Measurements from ENCODE around the gene CD3E. TPM values are rescaled to one million over a fixed set of nuclear protein-coding genes. Genes with fewer than 3 reads are reported as not detected.

The CD3E gene
- total and polyA plus RNA-seq, 9 of the 15 experiments (the other 6 are each of a cell fraction or from before 2014, with no cell fraction given), result 0.07 to 0.62 (median 0.19) TPM; not detected in 5

- TF ChIP-seq MGA (IDR thresholded peaks at IDR 0.05) (peak; percentile 39; the same call in 1 of the 2 replicates), MYC (IDR thresholded peaks at IDR 0.05; ENCODE audit: low read depth, low read length) (peak; percentile 39; the same call in 1 of the 2 replicates), MYC (CRISPR knock-in tag; IDR thresholded peaks at IDR 0.05; ENCODE audit: borderline replicate concordance, low read depth) (no peak), RCOR1 (IDR thresholded peaks at IDR 0.05; ENCODE audit: borderline replicate concordance in 1 of 2, low read depth in 2 of 2, low read length in 2 of 2) (peak in 1 of 2 experiments; percentile 62; a peak in 2 of 4 replicates), SMARCA4 (IDR thresholded peaks at IDR 0.05) (peak; percentile 77; the same call in 1 of the 2 replicates), SRF (CRISPR knock-in tag; IDR thresholded peaks at IDR 0.05) (0 out of 4 replicates have a peak, but pooled peaks of 1 of the 2 experiments have one; percentile 39), MAFF (IDR thresholded peaks at IDR 0.05; ENCODE audit: low read length) (no peak), SMARCE1 (IDR thresholded peaks at IDR 0.05) (peak; percentile 88; the same call in 1 of the 2 replicates), CEBPB (tag; IDR thresholded peaks at IDR 0.05) (peak; percentile 81), BRF1 (IDR thresholded peaks at IDR 0.05; ENCODE audit: borderline replicate concordance, extremely low read depth, insufficient read length) (no peak), CSDE1 (IDR thresholded peaks at IDR 0.05) (no peak), KDM2B (CRISPR knock-in tag; IDR thresholded peaks at IDR 0.05) (no peak)
- TF ChIP-seq, protein P1, sequence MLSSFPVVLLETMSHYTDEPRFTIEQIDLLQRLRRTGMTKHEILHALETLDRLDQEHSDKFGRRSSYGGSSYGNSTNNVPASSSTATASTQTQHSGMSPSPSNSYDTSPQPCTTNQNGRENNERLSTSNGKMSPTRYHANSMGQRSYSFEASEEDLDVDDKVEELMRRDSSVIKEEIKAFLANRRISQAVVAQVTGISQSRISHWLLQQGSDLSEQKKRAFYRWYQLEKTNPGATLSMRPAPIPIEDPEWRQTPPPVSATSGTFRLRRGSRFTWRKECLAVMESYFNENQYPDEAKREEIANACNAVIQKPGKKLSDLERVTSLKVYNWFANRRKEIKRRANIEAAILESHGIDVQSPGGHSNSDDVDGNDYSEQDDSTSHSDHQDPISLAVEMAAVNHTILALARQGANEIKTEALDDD (IDR thresholded peaks at IDR 0.05), result peak; percentile 88
- TF ChIP-seq, protein P2, sequence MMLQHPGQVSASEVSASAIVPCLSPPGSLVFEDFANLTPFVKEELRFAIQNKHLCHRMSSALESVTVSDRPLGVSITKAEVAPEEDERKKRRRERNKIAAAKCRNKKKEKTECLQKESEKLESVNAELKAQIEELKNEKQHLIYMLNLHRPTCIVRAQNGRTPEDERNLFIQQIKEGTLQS (IDR thresholded peaks at IDR 0.05), result peak; percentile 53; the same call in 1 of the 2 replicates
- TF ChIP-seq, protein P2 (CRISPR knock-in tag; conservative IDR thresholded peaks at IDR 0.05), result no peak
Measured at GRCh38 chr11:118319337-118319707, 14.8 kb downstream of the CD3E start (continued).

Measured in K562 (cell line).